ENCODE results near the gene NKX2-8. TPM values are rescaled to one million over a fixed set of nuclear protein-coding genes. Genes with fewer than 3 reads are reported as not detected.

The NKX2-8 gene
- not detected in 2 replicates for total RNA-seq

- H3K4me3 ChIP-seq (ENCODE audit: low read depth, low read length): peak within 1 kb of the TSS; percentile 42
- no peak for DNase-seq (ENCODE audit: low read depth)
- TF ChIP-seq, protein P1, sequence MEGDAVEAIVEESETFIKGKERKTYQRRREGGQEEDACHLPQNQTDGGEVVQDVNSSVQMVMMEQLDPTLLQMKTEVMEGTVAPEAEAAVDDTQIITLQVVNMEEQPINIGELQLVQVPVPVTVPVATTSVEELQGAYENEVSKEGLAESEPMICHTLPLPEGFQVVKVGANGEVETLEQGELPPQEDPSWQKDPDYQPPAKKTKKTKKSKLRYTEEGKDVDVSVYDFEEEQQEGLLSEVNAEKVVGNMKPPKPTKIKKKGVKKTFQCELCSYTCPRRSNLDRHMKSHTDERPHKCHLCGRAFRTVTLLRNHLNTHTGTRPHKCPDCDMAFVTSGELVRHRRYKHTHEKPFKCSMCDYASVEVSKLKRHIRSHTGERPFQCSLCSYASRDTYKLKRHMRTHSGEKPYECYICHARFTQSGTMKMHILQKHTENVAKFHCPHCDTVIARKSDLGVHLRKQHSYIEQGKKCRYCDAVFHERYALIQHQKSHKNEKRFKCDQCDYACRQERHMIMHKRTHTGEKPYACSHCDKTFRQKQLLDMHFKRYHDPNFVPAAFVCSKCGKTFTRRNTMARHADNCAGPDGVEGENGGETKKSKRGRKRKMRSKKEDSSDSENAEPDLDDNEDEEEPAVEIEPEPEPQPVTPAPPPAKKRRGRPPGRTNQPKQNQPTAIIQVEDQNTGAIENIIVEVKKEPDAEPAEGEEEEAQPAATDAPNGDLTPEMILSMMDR (IDR thresholded peaks at IDR 0.05; ENCODE audit: insufficient read depth, low read depth, low read length): no peak
Measured at GRCh38 chr14:36582011-36582873, at the start of gene NKX2-8. NKX2-8 (minus strand) TSS chr14:36582614; CDS start chr14:36582389, 225 bp downstream.

- no peak for DNase-seq (ENCODE audit: low read depth)
- TF ChIP-seq, protein P1 (IDR thresholded peaks at IDR 0.05; ENCODE audit: insufficient read depth, low read depth, low read length): no peak
- H3K4me3 ChIP-seq (ENCODE audit: low read depth, low read length): no peak overlapping the region
Measured at GRCh38 chr14:36627981-36628380, 45.6 kb upstream of the NKX2-8 start.

- no peak for DNase-seq (ENCODE audit: low read depth)
- no peak overlapping the region for H3K4me3 ChIP-seq (ENCODE audit: low read depth, low read length)
- TF ChIP-seq, protein P1 (IDR thresholded peaks at IDR 0.05; ENCODE audit: insufficient read depth, low read depth, low read length): no peak
Measured at GRCh38 chr14:36626151-36626550, 43.7 kb upstream of the NKX2-8 start.

GRCh38 chr14:36625436-36625835 is 43.0 kb upstream of the NKX2-8 start:
- no peak overlapping the region for H3K4me3 ChIP-seq (ENCODE audit: low read depth, low read length)
- DNase-seq (ENCODE audit: low read depth): no peak
- TF ChIP-seq, protein P1 (IDR thresholded peaks at IDR 0.05; ENCODE audit: insufficient read depth, low read depth, low read length): no peak

GRCh38 chr14:36625014-36625413 is 42.6 kb upstream of the NKX2-8 start:
- no peak overlapping the region for H3K4me3 ChIP-seq (ENCODE audit: low read depth, low read length)
- no peak for DNase-seq (ENCODE audit: low read depth)
- TF ChIP-seq, protein P1 (IDR thresholded peaks at IDR 0.05; ENCODE audit: insufficient read depth, low read depth, low read length): no peak

DNA sequence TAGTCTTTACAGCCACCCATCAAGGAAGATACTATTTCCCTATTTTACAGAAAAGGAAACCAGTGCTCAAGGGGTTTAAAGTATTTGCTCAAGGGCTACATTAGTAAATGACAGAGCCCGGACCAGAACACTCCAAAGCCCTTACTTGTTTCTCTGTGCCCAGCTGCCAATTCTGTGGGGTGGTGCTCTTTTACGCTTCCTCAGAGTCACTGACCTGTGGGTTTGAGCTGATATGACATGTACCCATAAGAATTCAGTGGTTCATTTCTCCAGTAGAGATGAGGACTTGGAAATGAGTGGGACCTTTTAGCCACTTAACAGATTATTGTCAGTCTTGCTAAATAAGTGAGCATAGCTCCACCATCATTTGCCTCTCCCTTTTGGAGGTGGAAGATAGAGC is 37.4 kb upstream of the NKX2-8 start:
- no peak overlapping the region for H3K4me3 ChIP-seq (ENCODE audit: low read depth, low read length)
- DNase-seq (ENCODE audit: low read depth): no peak
- TF ChIP-seq, protein P1 (IDR thresholded peaks at IDR 0.05; ENCODE audit: insufficient read depth, low read depth, low read length): no peak
